GM13976 (cell line): ENCODE measurements around the gene C16orf90.

ENCODE experiments used
- DNase-seq: peaks from one replicate; pipeline ENCODE4 v3.0.0; 2012; ENCODE audit warnings: low spot score
- in situ Hi-C: fragments of 300-500 bp; cut with MboI; formaldehyde crosslinking; loops from one replicate; pipeline ENCODE4 v1.12.0; 2022; ENCODE audit warnings: low sequenced_read_pairs, mixed read lengths, inconsistent platforms; ENCODE audit not compliant: unreplicated experiment
- TF ChIP-seq, protein P1 (sequence below): IDR thresholded peaks from 2 replicates; pipeline ENCODE4 v1.5.1; 2012; ENCODE audit warnings: borderline replicate concordance, mild to moderate bottlenecking; ENCODE audit not compliant: insufficient read depth; ENCODE audit errors: extremely low read depth, missing control alignments, control extremely low read depth

C16orf90 gene

GRCh38 chr16:3486506-3487215 lies 8.6 kb downstream of the C16orf90 start:
- in situ Hi-C loops, result no loop called here
- DNase-seq, result no peak
- TF ChIP-seq, protein P1, sequence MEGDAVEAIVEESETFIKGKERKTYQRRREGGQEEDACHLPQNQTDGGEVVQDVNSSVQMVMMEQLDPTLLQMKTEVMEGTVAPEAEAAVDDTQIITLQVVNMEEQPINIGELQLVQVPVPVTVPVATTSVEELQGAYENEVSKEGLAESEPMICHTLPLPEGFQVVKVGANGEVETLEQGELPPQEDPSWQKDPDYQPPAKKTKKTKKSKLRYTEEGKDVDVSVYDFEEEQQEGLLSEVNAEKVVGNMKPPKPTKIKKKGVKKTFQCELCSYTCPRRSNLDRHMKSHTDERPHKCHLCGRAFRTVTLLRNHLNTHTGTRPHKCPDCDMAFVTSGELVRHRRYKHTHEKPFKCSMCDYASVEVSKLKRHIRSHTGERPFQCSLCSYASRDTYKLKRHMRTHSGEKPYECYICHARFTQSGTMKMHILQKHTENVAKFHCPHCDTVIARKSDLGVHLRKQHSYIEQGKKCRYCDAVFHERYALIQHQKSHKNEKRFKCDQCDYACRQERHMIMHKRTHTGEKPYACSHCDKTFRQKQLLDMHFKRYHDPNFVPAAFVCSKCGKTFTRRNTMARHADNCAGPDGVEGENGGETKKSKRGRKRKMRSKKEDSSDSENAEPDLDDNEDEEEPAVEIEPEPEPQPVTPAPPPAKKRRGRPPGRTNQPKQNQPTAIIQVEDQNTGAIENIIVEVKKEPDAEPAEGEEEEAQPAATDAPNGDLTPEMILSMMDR, result no peak

DNA sequence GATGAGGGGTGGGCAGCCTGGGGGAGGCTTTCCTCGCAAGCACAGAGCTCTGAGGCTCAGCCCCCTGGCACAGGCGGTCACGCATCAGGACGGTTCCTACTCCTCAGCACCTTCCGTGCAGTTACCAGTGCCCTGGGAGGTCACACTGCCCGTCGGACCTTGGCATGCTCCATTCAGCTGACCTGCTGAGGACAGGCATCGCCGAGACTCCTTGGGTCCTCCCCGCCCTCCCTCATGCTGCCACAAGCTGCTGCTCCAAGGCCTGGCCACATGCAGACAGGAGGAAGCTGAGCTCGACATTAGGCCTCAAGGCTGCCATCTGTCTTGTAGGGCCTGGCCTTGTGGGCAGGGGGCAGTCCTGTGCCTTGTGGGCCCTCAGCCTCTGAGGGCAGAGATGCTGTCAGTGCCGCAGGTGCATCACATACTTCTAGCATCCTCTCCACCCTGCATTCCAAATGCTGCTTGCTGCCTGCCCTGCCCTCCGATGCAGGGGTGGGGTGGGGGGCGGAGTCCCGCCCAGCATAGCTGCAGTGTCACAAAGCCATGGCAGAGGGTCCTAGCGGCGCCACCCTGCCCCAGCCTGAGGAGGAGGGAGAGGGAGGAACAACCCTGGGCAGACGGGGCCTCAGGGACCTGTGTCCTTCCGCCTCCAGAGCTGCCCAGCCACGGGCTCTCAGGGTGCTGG lies 9.3 kb downstream of the C16orf90 start:
- TF ChIP-seq, protein P1, result no peak
- no peak for DNase-seq
- in situ Hi-C loops, result no loop called here

GRCh38 chr16:3485097-3485745 lies 10.1 kb downstream of the C16orf90 start:
- no peak for DNase-seq
- in situ Hi-C loops, result no loop called here
- TF ChIP-seq, protein P1, result no peak

DNA sequence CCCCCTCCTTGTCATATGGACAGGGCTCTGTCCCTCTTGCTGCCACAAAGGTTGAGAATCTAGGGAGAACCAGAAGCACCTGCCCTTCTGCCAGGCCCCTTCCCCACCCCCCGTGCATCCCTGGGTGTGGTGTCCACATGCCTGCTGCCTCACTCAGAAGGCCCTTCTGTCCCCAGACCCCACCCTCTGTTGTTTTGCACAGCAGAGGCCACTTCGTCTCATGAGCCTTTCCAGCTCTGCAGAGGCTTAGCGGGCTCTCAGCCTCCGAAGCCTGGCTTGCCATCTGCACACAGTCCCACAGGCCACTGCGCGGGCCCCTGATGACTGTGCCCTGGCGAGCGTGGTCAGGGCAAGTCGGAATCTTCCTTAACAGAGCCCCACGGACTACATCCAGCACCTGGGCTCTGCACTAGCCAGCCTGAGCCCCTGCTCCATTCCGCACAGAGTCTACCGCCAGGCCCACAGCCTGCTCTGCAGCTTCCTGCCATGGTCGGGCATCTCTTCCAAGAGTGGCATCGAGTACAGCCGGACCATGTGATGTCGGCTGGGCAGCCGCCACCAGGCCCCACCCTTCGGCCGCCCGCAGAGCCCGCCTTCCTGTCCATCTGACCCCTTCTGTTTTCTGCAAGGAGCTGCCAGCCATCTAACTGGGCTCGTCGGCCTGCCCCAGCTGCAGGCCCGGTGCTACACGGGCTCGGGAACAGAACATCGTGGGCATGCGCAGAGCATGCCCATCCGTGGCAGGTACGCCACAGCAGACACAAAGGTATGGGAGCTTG lies 10.8 kb downstream of the C16orf90 start:
- TF ChIP-seq, protein P1, result no peak
- DNase-seq, result no peak
- in situ Hi-C loops, result no loop called here

DNA sequence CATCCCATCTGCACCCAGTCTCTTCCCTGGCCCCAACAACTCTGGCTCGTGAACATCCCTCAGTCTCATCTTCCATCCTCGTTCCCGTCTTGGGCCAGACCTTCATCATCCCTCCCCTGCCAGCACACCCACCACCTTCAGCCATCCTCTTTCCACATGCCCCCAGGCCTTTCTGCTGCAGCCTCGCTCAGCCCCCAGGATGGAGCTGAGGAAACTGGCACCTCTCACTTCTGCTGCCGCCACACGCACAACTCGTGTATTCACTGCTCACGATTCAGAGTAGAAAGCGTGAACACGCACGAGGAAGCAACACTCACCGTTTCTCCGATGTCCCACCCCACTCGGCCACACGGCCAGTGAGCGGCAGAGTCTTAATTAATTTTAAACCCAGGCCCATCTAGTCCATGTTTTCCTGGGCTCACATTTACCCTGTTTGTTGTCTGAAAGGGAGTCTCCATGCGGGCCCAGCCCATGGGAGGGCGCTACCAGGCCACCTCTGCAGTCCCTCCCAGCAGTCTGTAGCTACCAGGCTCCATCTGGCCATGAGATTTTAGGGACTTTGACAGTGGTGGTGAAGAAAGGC lies 12.5 kb downstream of the C16orf90 start:
- TF ChIP-seq, protein P1, result no peak
- in situ Hi-C loops, result no loop called here
- no peak for DNase-seq
